HG03378 (cell line): Measurements from ENCODE around the gene SPEM3.

Source experiments
- ATAC-seq: cut with Tn5 transposase; IDR thresholded peaks from one replicate; pipeline ENCODE4 v1.9.1; 2021; ENCODE audit warnings: mild to moderate bottlenecking, moderate library complexity; ENCODE audit not compliant: unreplicated experiment

Gene SPEM3

DNA sequence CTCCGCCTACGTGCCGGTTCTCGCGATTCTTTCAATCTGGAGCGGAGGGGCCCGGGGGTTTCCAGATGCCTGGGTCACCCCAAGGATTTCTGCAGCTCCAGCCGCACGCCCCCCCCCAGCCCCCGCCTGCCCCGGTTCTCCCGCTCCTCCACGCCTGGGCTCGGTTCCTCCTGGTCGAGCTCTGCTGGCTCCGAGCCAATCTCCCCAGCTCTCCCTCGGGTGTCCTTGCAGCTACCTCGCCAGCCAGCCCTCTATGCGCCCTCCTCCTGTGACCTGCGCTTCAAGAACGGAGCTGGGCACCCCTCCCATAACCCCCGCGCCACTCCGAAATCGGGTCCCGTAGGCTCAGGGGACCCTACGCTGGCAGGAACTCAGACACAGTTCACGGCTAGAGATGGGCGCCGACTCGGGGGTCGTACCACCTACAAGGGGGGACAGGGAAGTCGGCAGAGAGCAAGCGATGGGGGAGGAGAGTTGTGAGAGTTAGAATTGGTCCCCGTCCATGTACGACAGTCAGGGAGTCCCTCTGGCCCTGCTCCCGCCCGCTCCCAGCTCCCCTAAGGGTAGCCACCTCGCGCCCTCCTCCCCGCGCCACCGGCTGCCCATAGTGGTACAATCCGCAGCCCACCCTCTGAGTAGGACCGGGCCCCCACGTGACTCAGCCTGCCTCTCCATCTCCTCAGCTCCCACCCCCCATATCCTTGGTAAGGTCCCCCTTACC, 11.6 kb downstream of the SPEM3 start:
- no peak for ATAC-seq

DNA sequence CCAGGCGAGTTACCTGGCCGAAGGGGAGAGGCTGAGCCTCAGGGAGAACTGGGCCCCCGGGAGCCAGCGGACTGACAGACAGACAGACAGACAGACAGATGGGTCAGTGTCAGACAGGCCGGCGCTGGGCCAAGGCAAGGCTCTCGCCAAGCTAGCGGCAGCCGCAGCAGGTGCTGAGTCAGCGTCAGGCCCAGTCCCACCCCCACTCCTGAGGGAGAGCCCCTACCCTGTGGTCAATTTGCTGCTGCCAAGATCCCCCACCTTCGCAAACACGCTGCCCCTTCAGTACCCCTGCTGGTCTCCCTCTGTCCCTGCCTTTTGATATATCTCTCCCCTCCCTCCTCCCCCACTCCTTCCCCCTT, 12.2 kb downstream of the SPEM3 start:
- no peak for ATAC-seq

DNA sequence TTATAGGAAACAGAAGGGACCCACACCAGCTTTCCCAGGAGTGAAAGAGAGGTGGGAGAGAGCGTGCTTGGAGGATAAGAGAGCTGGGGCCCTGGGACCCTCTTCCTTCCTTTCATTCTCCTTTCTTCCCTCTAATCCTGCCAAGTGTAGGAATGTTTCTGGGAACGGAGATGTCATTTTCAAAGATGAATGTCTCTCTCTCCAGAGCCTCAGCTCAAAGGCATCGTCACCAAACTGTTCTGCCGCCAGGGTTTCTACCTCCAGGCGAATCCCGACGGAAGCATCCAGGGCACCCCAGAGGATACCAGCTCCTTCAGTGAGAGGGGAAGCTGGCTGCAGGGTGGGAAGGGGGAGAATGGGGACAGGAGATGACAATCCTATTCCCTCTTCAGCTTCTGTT, 12.6 kb downstream of the SPEM3 start:
- ATAC-seq, result no peak

DNA sequence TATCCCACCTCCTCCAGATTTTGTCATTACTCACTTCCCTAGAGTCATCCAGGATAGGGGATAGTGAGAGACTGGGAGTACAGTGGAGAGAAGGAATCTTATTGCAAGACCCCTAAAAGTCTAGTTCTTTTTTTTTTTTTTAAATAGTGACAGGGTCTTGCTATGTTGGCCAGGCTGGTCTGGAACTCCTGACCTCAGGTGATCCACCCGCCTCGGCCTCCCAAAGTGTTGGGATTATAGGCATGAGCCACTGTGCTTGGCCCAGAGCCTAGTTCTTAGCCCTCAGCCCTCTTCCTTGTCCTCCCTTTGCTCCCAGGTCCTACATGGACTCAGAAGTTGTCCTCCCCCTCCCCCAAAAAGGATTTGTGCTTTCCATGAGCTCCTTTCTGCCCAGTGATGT, 13.5 kb downstream of the SPEM3 start:
- ATAC-seq, result no peak

DNA sequence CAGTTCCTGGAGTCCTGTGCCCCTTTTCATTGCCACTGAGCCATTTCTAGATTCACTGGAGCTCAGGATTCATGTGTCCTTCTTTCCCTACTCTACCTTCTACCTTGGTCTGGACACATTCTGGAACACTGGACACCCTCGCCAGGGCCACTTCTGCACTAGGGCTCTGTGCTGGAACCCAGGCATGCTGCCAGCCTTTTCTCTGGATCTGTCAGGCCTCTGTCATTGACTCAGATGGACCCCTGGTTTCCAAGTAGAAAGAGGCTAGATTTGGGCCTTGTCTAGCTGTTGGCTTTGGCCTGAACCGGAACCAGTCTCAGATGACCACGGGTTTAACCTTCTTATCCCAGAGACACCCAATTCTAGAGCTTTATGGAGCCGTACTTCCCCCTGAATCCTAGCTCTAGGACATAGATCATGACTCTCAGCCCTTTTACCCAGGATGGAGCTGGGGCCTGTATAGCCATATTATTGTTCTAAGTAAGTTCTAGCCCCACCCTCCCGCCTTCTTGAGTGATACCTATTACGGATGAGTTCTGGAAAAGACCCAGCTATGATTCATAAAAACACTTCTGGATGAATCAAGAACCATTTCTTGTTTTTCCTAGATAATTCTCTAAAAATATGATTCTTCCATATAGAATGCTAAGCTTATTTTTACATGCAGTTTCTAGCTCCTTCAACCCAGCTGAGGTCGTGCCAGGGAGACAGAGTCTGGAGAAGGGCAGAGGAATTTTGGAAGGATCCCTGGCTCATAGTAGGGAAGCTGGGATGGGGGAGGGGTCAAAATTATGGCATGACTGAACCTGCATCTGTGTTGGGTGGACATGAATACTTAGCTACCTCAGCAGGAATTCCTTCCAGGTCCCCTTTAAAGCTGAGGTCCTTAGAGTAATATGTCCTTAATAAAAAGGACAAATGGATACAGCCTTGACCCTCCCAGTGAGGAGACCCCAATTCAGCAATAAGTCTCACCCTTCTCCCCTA, 15.1 kb downstream of the SPEM3 start:
- ATAC-seq, result no peak

DNA sequence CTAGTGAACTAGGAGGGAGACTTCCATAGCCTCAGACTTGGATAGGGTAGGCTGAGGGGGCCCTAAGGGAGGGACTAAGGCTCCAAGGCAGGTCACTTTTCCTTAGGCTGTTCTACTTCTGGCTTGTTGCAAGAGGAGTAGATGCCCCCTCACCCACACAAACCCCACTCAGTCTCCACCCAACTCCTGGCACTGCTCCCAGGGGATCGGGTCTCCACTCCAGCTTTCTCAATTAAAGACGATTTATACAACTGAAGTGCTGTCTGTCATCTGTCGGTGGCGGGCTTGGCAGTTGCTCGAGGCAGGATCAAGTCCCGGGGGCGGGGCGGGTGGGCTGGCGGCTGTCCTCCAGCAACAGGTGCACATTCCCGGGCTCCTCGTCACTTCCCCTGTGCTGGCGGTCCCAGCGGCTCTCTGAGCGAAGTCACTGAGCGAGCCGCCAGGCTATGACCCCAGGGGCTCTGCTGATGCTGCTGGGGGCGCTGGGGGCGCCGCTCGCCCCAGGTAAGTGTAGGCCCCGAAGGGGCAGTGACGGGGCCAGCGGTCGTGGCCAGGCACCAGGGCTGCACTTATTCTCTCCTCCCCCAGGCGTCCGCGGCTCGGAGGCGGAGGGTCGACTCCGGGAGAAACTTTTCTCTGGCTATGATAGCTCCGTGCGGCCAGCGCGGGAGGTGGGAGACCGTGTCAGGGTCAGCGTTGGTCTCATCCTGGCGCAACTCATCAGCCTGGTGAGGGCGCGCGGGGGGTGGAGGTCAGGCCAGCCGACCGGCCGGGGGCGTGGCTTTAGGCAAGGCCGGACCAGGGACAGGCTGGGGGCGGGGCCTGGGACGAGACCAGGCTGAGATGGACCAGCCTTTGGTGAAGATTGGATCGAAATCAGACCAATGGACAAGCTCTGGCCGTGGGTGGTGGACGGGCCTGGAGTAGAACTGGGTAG, 16.3 kb downstream of the SPEM3 start, which contains the start of gene CHRNB1:
Gene CHRNB1, plus strand, starts transcription at position 380 of the 937 bp plus-strand sequence. Its CDS starts 67 bp downstream, at position 447.
- ATAC-seq, result no peak

DNA sequence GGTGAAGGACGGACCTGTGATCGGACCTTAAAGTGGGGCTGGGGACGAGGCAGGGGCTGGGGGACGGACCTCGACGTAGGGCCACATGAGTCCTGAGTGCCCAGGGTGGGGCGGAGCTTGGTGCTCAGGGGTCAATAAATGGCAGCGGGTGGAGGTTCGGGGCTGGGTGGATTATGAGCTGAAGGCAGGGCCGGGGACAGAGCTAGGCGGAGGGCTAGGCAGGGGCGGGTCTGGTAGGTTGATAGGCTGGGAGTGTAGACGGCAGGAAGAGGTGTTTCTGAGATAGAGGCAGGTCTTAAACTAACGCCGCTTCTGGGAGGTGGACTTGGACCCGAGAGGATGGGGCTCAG, 16.9 kb downstream of the SPEM3 start:
- ATAC-seq, result no peak

DNA sequence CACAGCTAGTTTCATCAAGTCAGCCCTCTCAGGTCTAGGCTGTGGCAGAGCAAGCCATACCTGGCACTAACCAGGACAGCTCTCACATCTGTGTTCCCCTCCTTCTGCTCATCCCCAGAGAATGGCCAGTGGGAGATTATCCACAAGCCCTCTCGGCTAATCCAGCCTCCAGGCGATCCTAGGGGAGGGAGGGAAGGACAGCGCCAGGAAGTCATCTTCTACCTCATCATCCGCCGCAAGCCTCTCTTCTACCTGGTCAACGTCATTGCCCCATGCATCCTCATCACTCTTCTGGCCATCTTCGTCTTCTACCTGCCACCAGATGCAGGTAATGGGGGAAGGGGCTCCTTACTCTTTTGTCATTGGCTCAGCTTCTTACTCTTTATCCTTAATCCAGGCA, 19.8 kb downstream of the SPEM3 start:
- ATAC-seq, result no peak

DNA sequence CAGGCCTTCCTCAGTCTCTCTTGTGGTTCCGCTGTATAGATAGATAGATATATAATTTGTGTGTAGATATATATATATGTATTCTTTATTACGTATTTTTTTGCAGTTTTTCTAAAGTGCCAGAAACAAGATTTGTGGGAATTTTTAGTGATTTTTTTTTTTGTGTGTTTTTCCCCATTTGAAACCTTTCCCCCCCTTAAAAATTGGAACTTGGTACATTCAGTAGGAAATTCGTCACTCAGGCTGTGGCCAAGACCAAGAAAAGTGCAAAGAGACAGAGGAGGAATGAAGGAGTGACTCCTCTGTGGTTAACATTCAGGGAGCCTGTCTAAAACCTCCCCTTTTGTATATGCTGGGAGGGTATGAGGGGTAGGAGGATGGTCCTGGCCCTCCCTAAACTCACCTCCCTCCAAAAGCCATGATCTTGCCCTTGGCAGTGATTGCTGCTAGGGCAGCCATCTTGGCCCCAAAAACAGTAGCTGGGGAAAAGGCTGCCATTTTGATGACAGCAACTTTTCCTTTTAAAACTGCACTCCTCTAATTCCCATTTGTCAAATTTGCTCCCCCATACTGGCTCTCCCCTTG, 31.4 kb downstream of the SPEM3 start:
- no peak for ATAC-seq

DNA sequence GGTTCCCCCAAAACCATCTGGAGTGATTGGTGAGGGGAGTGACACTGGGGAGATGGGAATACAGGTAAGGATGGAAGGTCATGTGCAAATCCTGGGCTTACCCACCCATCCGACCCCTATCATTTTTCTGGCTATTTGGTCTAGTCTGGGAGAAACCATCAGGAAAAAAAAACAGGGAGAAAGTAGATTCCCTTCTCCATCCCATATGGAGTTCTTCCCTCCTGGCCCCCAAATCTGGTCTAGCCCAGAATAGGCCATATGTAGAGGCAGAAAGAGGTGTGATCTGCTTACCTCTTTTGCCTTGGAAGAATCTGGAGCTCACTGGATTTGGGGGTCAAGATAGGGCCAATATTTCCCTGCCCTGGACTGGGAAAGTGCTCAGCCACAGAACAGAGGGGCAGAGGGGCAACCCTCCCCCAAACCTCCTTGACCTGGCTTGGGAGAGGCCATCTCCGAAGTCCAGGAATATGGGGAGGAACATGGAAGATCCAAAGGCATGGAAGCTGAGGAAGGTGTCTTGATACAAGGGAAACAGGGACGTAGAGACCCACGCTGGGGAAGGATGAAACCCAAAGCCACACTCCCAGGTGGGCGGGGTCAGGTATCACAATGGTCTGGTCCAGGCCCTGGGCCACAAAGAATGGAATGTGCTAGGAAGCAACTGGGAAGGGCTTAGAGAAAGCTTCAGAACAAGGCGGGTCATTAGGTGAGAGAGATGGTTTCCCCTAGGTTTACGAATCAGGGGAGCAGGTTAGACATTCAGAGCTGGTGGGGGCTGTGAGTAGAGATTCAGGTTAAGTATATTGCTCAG, 32.4 kb downstream of the SPEM3 start:
- no peak for ATAC-seq

DNA sequence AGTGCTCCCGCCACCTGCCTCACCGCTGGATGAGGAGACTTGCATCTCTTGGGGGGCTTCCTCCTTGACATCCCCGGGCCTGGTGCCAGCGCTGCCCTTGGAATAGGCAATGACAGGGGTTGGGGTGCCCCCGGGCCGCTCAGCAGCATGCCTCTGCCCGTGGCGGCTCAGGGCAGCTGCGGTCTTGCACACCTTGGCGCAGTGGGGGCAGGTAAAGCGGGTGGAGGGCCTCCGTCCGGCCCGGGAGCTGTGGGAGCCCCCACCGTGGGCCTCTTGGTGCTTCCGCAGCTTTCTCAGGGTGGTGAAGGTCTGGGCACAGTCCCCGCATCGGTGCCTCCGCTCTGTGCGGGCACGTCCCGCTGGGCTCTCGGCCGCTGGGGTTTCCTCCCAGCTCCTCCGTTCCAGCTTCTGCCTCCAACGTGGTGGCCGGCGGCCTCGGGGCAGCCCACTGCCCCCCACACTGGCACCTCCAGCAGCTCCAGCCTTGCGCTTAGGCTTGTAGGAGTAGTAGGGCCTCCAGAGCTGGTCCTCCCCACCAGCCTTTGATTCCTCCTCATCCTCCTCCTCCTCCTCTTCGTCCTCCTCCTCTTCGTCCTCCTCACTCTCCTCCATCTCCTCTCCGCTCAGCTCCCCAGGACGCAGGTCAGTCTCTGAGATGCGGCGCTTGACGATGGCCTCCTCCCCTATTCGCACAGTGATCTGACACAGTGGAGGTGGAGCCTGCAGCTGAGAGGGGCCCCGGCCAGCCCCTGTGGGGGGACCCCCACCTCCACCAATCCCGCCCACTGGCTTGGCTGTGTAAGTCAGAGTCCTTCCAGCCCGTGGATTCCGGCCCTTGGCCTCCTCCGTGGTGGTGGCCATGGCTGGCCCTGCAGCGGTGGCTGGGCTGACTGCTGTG, 34.1 kb downstream of the SPEM3 start:
- ATAC-seq, result no peak

DNA sequence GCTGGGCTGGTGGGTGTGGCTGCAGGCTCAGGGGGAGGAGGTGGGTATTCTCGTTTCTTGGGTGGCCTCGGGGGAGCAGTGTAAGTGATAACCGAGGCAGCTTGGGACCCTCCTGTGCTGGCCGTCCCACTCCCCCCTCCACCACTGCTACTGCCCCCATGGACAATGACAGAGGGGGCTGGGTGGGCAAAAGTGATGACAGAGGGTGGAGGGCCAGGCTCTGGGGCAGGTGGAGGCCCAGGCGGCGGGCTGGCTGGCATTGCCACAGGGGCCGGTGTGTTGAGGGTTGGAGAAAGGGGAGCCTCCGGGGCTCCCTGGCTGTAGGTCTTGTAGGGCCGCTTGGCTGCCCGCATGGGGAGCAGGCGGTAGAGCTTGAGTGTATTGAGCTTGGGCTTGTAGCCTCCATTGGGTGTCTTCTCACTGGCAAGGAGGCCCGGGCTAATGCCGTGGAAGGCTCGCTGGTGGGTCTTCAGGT, 34.8 kb downstream of the SPEM3 start:
- ATAC-seq, result no peak

DNA sequence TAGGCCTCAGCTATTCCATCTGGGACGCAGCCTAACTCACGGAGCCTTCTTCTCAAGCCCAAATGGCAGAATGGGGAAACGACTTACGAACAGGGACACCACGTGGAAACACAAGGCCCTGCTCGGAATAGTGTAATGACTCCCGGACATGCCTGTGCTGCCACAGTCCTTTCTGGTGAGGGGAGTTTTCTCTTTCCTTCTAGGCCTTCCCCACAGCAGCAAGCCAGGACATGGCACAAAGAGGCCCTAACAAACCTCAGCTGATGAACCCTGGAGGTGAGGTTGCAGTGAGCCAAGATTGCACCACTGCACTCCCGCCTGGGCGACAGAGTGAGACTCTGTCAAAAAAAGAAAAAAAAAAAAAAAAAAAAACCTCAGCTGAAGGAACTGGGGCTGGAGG, 35.4 kb downstream of the SPEM3 start:
- ATAC-seq, result no peak

DNA sequence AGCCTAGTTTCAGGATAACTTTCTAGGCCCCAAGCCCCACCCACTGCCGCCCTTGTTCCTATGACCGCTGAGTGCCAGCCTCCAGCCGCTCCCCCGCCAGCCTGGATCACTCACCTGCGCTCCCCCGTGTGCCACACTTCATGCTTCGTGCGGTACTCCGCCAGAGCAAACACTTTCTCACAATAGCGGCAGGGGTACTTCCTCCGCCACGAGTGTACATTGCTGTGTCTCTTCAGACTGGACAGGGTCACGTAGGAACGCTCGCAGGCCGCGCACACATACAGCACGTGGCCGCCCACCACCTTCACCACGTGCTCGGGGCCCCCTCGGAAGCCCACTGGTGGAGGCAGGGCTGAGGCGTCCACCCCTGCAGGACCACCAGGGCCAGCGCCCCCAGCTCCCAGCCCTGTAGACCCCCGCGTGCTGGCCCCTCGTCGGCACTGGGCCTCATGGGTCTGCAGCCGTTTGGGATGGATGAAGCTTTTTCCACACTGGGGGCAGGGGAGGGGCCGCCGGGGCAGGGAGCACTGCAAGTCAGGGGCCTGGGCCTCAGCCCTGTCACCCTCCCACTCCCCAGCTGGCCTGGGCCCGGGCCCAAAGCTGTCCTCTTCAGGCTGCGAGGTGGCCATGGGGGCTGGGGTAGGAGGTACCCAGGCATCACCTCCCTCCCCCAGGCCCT, 37.1 kb downstream of the SPEM3 start:
- no peak for ATAC-seq

DNA sequence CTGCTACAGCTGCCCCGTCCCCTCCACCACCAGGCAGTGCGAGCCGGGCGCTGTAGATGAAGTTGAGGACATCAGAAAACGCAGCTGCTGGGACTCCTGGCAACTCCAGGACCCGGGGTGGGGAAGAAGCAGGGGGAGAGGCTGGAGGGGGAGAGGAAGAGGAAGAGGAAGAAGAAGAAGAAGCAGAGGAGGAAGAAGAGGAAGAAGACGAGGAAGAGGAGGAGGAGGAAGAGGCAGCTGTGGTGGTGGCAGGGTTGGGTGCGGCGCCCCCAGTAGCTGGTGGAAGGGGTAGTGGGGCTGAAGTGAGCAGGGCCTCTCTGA, 37.6 kb downstream of the SPEM3 start:
- no peak for ATAC-seq

DNA sequence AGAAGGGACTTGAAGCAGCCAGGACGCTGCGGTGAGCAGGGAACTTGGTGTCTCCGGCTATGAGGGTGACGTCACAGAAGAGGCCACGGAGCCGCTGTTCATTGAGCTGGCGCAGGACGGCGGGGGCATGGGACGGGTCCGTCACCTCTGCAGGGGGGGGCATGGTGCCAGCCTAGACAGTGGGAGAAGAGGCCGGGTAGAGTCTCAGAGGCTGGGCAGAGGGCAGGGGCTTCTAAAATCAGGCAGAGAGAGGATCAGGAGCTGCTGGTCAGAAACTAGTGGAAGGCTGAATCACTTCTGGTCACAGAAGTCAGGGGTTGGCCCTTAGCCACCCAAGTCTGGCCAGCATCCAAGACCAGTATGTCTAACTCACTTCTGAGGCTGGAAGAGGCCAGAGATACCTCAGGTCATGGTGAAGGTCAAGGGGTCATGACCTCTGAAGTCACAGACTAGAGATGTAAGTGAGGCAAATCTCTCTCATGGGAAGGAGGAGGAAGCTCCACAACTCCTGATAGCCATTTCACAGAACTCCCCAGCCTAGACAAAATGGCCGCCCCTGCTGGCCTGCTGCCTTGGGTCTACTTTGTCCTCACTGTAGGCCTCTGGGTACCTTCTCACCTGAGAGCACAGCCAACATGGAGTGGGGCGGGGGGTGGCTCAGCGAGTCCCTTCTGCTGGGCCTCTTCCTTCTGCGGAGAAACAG, 38.1 kb downstream of the SPEM3 start:
- no peak for ATAC-seq

DNA sequence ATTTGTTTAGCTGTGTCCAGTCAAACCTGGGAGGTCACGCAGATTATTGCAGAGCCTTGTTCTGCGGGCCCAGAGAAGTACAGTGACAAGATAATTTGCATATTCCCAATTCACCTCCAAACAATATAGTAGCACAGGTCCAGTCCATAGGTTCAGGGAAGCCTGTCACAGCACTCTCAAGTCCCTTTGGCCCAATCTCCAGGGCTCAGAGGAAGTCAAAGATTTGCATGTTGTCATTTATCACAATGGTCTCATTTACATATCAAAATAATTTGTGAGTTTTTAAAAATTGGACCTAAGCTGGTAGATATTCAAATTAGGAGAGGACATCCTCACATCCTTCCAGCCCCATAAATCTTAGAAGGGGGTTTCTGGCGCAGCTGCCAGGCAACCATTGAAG, 38.8 kb downstream of the SPEM3 start:
- ATAC-seq, result no peak

DNA sequence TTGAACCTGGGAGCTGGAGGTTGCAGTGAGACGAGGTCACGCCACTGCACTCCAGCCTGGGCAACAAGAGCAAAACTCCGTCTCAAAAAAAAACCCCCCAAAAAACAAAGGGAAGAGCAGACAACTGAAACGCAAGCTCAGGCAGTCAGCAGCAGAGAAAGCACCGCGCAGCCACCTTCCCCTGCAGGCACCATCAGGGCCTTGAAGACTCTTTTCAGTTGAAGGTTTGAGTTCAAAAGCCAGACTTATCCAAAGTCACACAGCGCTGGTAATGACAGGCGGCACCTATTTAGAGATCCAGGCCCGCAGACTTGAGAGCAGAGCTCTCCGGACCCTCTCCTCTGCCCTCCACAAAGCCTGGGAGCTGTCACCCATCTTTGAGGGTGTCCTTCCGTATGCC, 39.6 kb downstream of the SPEM3 start:
- no peak for ATAC-seq
